Calu3 (cell line): Measurements from ENCODE around the gene ANKRD35. TPM values are rescaled to one million over a fixed set of nuclear protein-coding genes. Genes with fewer than 3 reads are reported as not detected.

Experiments used
- microRNA-seq: library from miRNA; unstranded; fragments of <30 nt; microRNA quantifications from one replicate; pipeline ENCODE4 v1.2.0, GENCODE V29; 2022
- total RNA-seq: library from RNA; stranded (reverse); gene quantifications from 2 replicates; pipeline ENCODE4 v1.2.3, GENCODE V29; 2022

Gene ANKRD35
- total RNA-seq, 1 experiment from 2014 or later: not detected

Small RNAs within 50 kb of the gene (microRNA-seq; reads per million reads assigned to microRNA genes)
- 1.1 reads per million for gene MIR6736

Other genes starting within 250 kb of the ANKRD35 start
- gene PDZK1, start 178.5 kb downstream of the ANKRD35 start, total RNA-seq: 1.3 and 3.3 TPM in 2 replicates
- not detected in 2 replicates for gene CD160, start 166.4 kb downstream of the ANKRD35 start, total RNA-seq
- 9.5 and 9.9 TPM in 2 replicates for gene RNF115, start 61.8 kb downstream of the ANKRD35 start, total RNA-seq
- 29.3 and 33.0 TPM in 2 replicates for gene POLR3C, start 61.7 kb downstream of the ANKRD35 start, total RNA-seq
- 2.8 and 4.0 TPM in 2 replicates for gene NUDT17, start 40.2 kb downstream of the ANKRD35 start, total RNA-seq
- 38.3 and 40.1 TPM in 2 replicates for gene PIAS3, start 26.8 kb downstream of the ANKRD35 start, total RNA-seq
- 0.34 and 0.68 TPM in 2 replicates for gene ITGA10, start 24.2 kb upstream of the ANKRD35 start, total RNA-seq
- gene PEX11B, start 32.9 kb upstream of the ANKRD35 start, total RNA-seq: 27.1 and 27.3 TPM in 2 replicates
- gene RBM8A, start 41.6 kb upstream of the ANKRD35 start, total RNA-seq: 167 and 177 TPM in 2 replicates
- gene LIX1L, start 72.2 kb upstream of the ANKRD35 start, total RNA-seq: 6.3 and 7.2 TPM in 2 replicates
- gene ANKRD34A, start 78.7 kb upstream of the ANKRD35 start, total RNA-seq: 0.19 and 0.27 TPM in 2 replicates
- 9.9 and 11.5 TPM in 2 replicates for gene POLR3GL, start 78.8 kb upstream of the ANKRD35 start, total RNA-seq
- gene TXNIP, start 110.7 kb upstream of the ANKRD35 start, total RNA-seq: 18.5 and 27.3 TPM in 2 replicates
- not detected in 2 replicates for gene HJV, start 135.9 kb upstream of the ANKRD35 start, total RNA-seq